Psoas muscle (tissue), 8 donors: ENCODE results near the gene CCDC183. TPM values are rescaled to one million over a fixed set of nuclear protein-coding genes. Genes with fewer than 3 reads are reported as not detected.
A peak's percentile ranks its signal among the peaks of the same experiment; 100 is the strongest.

Experiments
- ATAC-seq, 4 donors: fragments of 200-7000 bp; cut with Tn5 transposase; one replicate each; pipeline ENCODE4 v1.9.1; 2020; ENCODE audit warnings: moderate library complexity in 3 of 4, mild to moderate bottlenecking in 2 of 4
- DNase-seq, 2 donors: peaks; one replicate each; pipeline ENCODE4 v3.0.0-alpha.2; 2020
- H3K27ac ChIP-seq: fragments of 200-600 bp; one replicate; pipeline ENCODE4 v1.8.0; 2022
- H3K27me3 ChIP-seq, 3 donors: fragments of 200-600 bp in 1 of 3; one replicate each; pipeline versions ENCODE4 v1.6.1 to v1.8.0; 2013 to 2022; ENCODE audit warnings: low read length in 2 of 3, mild to moderate bottlenecking in 2 of 3, moderate library complexity in 1 of 3; ENCODE audit not compliant: insufficient read depth in 3 of 3
- H3K36me3 ChIP-seq, 2 donors: fragments of 200-600 bp in 1 of 2; one replicate each; pipeline versions ENCODE4 v1.6.1 to v1.8.0; 2013 to 2022; ENCODE audit warnings: low read depth in 1 of 2, mild to moderate bottlenecking in 1 of 2, moderate library complexity in 1 of 2; ENCODE audit not compliant: insufficient read depth in 1 of 2
- H3K4me1 ChIP-seq: fragments of 200-600 bp; one replicate; pipeline ENCODE4 v1.8.0; 2022
- H3K4me3 ChIP-seq: fragments of 200-600 bp; one replicate; pipeline ENCODE4 v1.8.0; 2022; ENCODE audit warnings: mild to moderate bottlenecking
- H3K9me3 ChIP-seq: fragments of 200-600 bp; one replicate; pipeline ENCODE4 v1.8.0; 2022
- CTCF ChIP-seq: fragments of 200-600 bp; IDR thresholded peaks from one replicate; pipeline ENCODE4 v1.8.0; 2022; ENCODE audit warnings: antibody characterized with exemption
- WGBS, 3 donors: extraction: QIAGEN DNeasy Blood & Tissue Kit; methylation state at CpG; one replicate each; pipeline versions ENCODE4 v1.1.6 to v1.1.7; 2013; 5-methylcytosine and 5-hydroxymethylcytosine counted together
- intact Hi-C, 2 donors: fragments of 100-400 bp; cut with DNase I; formaldehyde crosslinking; loops; one replicate each; pipeline versions ENCODE4 v1.11.0 to v1.14.2; 2022
- polyA plus RNA-seq, 3 donors: library from polyadenylated mRNA; stranded (reverse); fragments of 200-250 nt; gene quantifications; one replicate each; pipeline ENCODE4 v1.2.3, GENCODE V29; 2013
- total RNA-seq, 4 donors: library from RNA; stranded (reverse); fragmentation: NEBNext Ultra II Directional in 2 of 4; extraction: Animal tissue kit (Norgen Biotek cat#: 25700) in 2 of 4; gene quantifications; one replicate each; pipeline versions ENCODE4 v1.2.1 to v1.2.4, GENCODE V29; 2021 to 2023
- donor health status: healthy with polysubstance abuse.
- donor health status: DM: no; HTN: no; CAD: no; lungs with moderate emphysema.
- donor health status: Bipolar disorder and iron deficiency.
- donor health status: healthy.
- donor health status: DM: yes; HTN: yes; CAD: no.
- donor health status: DM: no; HTN: no; CAD: no.
- donor health status: DM: no; HTN: no; CAD: no.
- donor health status: DM: yes; HTN: yes; CAD: no.

The CCDC183 gene
- total and polyA plus RNA-seq, 7 donors: 0.03 to 0.08 TPM; not detected in 5

DNA sequence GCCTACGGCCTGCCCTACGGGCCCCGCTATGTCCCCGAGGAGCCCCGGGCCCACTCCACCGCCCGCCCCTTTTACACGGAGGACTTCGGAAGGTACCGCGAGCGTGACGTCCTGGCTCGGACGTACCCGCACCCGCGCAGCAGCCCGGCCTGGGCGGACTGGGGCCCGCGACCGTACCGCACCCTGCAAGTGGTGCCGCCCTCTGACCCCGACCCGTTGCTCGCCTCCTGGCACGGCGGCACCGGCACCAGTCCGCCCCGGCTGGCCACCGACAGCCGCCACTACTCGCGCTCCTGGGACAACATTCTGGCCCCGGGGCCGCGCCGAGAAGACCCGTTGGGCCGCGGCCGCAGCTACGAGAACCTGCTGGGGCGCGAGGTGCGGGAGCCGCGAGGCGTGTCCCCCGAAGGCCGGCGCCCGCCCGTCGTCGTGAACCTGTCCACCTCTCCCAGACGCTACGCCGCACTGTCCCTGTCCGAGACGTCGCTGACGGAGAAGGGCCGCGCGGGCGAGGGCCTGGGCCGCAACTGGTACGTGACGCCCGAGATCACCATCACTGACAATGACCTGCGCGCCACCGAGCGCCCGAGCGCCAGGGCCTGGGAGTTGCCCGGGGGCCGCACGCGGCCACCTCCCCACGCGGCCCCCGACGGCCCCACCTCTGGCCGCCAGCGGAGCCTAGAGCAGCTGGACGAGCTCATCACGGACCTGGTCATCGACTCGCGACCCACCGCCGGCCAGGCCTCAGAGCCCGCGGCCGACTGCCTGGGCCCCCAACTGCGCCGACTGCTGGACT, 49.5 kb downstream of the CCDC183 start:
- intact Hi-C loops: loop anchor here (5.0 to 10.0 kb wide), 5 partner anchors 82 to 182 kb away; partner anchors contain the start of genes ABCA2 (in 2 of the 2), C8G (in 1 of the 2) and FBXW5 (in 1 of the 2)

GRCh38 chr9:136846376-136847087, 50.4 kb downstream of the CCDC183 start:
- TF ChIP-seq CTCF: no peak
- Histone ChIP-seq H3K27me3 (peaks cover 0 to 24% (median 8%) of the 10 kb centered on the region in 3 donors), H3K9me3 (no peaks in the 10 kb centered on the region), H3K36me3 (peaks cover 0 to 15% of the 10 kb centered on the region in 2 donors), H3K4me3 (peak overlapping the region; percentile 81), H3K4me1 (peaks cover 23% of the 10 kb centered on the region), H3K27ac (no peak overlapping the region)
- WGBS, 3 donors: 21 to 41% (median 26%) methylated on average over 82 to 98 of the region's 98 CpGs
- no peak for DNase-seq
- intact Hi-C loops: loop anchor here (5.0 to 10.0 kb wide), 5 partner anchors 81 to 181 kb away; partner anchors contain the start of genes ABCA2 (in 2 of the 2), C8G (in 1 of the 2) and FBXW5 (in 1 of the 2)
- no peak for ATAC-seq

More for the DNA sequence above, 49.5 kb downstream of the CCDC183 start:
- TF ChIP-seq CTCF: no peak
- peaks cover 0 to 24% (median 8%) of the 10 kb centered on the region in 3 donors for H3K27me3 ChIP-seq
- WGBS, 3 donors: 59 to 68% (median 59%) methylated on average over 52 to 102 of the region's 102 CpGs
- DNase-seq (peak in 1 of 2 donors; percentile 61), ATAC-seq (no peak)
- peaks cover 23% of the 10 kb centered on the region for H3K4me1 ChIP-seq
- H3K4me3 ChIP-seq: no peak overlapping the region
- no peak overlapping the region for H3K27ac ChIP-seq
- peaks cover 0 to 6% of the 10 kb centered on the region in 2 donors for H3K36me3 ChIP-seq
- H3K9me3 ChIP-seq: no peaks in the 10 kb centered on the region

- 3 to 11% (median 9%) methylated on average over 54 to 74 of the region's 75 CpGs for WGBS, 3 donors
- Histone ChIP-seq H3K27me3 (peaks cover 0 to 24% (median 8%) of the 10 kb centered on the region in 3 donors), H3K27ac (peak overlapping the region; percentile 91), H3K4me3 (peak overlapping the region; percentile 81), H3K36me3 (peaks cover 0 to 21% of the 10 kb centered on the region in 2 donors), H3K9me3 (no peaks in the 10 kb centered on the region), H3K4me1 (peaks cover 30% of the 10 kb centered on the region)
- intact Hi-C loops: loop anchor here (5.0 to 10.0 kb wide), 5 partner anchors 80 to 180 kb away; partner anchors contain the start of genes ABCA2 (in 2 of the 2), C8G (in 1 of the 2) and FBXW5 (in 1 of the 2)
- DNase-seq (peak; percentile 68 to 75), ATAC-seq (no peak)
- TF ChIP-seq CTCF: no peak
Measured at GRCh38 chr9:136847088-136847825, 51.1 kb downstream of the CCDC183 start.

DNA sequence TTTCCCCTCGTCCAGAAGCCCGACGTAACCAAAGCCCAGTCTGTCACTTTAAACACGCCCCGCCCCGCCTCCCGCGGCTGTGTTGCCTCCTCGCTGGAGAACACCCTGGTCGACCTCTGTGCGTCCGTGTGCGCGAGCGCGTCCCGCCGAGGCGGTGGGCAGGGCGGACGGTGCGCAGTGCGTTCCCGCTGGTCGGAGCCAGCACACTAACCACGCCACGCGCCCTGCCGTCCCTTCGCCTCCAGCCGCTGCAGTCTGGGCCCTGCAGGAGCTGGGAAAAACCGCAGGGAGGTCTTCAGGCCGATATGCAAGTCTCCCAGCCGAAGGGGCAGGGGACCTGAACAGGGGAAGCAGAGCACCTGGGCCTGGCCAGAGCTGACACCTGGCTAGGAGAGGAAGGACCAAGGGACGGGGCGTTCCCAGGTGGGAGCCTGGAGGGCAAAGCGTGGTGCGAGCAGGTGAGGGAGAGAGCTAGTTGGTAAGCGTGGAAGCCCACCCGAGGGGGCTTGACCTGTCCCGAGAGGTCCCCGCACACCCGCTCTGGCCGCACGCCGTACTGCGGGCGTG, 51.8 kb downstream of the CCDC183 start:
- peak overlapping the region; percentile 91 for H3K27ac ChIP-seq
- peaks cover 30% of the 10 kb centered on the region for H3K4me1 ChIP-seq
- ATAC-seq (peak; percentile 37 to 51 (median 42)), DNase-seq (peak; percentile 90 to 92)
- intact Hi-C loops: loop anchor here (5.0 to 10.0 kb wide), 5 partner anchors 79 to 179 kb away; partner anchors contain the start of genes ABCA2 (in 2 of the 2), C8G (in 1 of the 2) and FBXW5 (in 1 of the 2)
- TF ChIP-seq CTCF: no peak
- H3K27me3 ChIP-seq: peaks cover 0 to 24% (median 8%) of the 10 kb centered on the region in 3 donors
- no peaks in the 10 kb centered on the region for H3K9me3 ChIP-seq
- 0 to 1% (median 1%) methylated on average over 41 to 48 of the region's 48 CpGs for WGBS, 3 donors
- H3K4me3 ChIP-seq: peak overlapping the region; percentile 81
- H3K36me3 ChIP-seq: peaks cover 0 to 21% of the 10 kb centered on the region in 2 donors
